ENCODE results near the gene EIF3D. TPM values are rescaled to one million over a fixed set of nuclear protein-coding genes. Genes with fewer than 3 reads are reported as not detected.

Gene EIF3D
- total RNA-seq, 1 experiment from 2014 or later, result 151 TPM

DNA sequence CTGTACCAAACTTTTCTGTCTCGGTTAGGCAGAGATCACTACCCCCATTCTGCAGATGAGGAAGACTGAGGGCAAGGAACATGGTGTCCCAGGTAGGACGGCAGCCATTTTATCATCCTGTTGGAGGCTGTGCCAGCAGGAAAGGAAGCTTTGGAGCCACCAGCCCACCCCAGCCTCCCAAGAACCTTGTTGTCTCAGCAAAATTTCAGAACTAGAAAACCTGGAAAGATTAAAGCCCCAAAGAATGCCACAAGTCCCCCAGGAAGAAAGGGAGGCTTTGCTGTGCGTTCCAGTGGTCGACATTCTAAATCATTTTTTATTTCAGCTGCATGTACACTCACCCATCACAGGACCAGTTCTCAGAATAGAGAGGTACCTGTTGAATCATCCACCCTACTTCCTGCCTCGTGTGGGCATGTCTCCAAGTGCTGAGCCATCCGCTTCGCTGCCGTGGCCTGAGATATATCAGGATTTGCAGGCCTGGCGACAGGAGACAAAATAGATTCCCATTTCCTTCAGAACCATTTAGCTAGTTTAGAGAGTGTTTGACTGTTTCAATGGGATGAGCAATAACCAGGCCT lies 13.0 kb upstream of the EIF3D start:
- Histone ChIP-seq H3K27ac (ENCODE audit: low read length) (peak overlapping the region; percentile 76), H3K4me3 (ENCODE audit: low read depth in 2 of 2, low read length in 2 of 2) (0 out of 4 replicates have a peak overlapping the region, but pooled peaks of 1 of the 2 experiments have one; percentile 10), H3K27me3 (ENCODE audit: control insufficient read depth, insufficient read depth, low read length) (no peaks in the 10 kb centered on the region), H3K36me3 (ENCODE audit: control insufficient read depth, insufficient read depth, low read length) (no peaks in the 10 kb centered on the region), H3K9me3 (ENCODE audit: control insufficient read depth, insufficient read depth, low read depth, low read length) (no peaks in the 10 kb centered on the region), H3K4me1 (ENCODE audit: control insufficient read depth, insufficient read depth, low read length) (peaks cover 26% of the 10 kb centered on the region)
- ATAC-seq, result peak; percentile 54
- intact Hi-C loops (cut with micrococcal nuclease; ENCODE audit: unreplicated experiment) (no loop called here), in situ Hi-C loops (cut with HindIII; ENCODE audit: low pct_unique_long_range_greater_than_20kb, low sequenced_read_pairs) (no loop called here)
- ChIA-PET CTCF (interaction anchor here (0.6 kb wide), 1 partner anchor 10 kb away, joined by 5 read pairs; no protein-coding TSS in a partner anchor), POLR2A (no interaction called here)
- no TSS peak for BruUV-seq (replicated peaks)
- peak; percentile 85 for DNase-seq (ENCODE audit: low read depth, low spot score)
- TF ChIP-seq, protein P1, sequence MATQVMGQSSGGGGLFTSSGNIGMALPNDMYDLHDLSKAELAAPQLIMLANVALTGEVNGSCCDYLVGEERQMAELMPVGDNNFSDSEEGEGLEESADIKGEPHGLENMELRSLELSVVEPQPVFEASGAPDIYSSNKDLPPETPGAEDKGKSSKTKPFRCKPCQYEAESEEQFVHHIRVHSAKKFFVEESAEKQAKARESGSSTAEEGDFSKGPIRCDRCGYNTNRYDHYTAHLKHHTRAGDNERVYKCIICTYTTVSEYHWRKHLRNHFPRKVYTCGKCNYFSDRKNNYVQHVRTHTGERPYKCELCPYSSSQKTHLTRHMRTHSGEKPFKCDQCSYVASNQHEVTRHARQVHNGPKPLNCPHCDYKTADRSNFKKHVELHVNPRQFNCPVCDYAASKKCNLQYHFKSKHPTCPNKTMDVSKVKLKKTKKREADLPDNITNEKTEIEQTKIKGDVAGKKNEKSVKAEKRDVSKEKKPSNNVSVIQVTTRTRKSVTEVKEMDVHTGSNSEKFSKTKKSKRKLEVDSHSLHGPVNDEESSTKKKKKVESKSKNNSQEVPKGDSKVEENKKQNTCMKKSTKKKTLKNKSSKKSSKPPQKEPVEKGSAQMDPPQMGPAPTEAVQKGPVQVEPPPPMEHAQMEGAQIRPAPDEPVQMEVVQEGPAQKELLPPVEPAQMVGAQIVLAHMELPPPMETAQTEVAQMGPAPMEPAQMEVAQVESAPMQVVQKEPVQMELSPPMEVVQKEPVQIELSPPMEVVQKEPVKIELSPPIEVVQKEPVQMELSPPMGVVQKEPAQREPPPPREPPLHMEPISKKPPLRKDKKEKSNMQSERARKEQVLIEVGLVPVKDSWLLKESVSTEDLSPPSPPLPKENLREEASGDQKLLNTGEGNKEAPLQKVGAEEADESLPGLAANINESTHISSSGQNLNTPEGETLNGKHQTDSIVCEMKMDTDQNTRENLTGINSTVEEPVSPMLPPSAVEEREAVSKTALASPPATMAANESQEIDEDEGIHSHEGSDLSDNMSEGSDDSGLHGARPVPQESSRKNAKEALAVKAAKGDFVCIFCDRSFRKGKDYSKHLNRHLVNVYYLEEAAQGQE (IDR thresholded peaks at IDR 0.05; ENCODE audit: insufficient read depth in 1 of 2, low read depth in 2 of 2, low read length in 1 of 2), result no peak
- no peak for TF ChIP-seq SIN3A (IDR thresholded peaks at IDR 0.05; ENCODE audit: borderline replicate concordance, insufficient read depth, low read depth, low read length)
- no peak for TF ChIP-seq POLR2AphosphoS5 (IDR thresholded peaks at IDR 0.05; ENCODE audit: low read depth, low read length)
- TF ChIP-seq, protein P2, sequence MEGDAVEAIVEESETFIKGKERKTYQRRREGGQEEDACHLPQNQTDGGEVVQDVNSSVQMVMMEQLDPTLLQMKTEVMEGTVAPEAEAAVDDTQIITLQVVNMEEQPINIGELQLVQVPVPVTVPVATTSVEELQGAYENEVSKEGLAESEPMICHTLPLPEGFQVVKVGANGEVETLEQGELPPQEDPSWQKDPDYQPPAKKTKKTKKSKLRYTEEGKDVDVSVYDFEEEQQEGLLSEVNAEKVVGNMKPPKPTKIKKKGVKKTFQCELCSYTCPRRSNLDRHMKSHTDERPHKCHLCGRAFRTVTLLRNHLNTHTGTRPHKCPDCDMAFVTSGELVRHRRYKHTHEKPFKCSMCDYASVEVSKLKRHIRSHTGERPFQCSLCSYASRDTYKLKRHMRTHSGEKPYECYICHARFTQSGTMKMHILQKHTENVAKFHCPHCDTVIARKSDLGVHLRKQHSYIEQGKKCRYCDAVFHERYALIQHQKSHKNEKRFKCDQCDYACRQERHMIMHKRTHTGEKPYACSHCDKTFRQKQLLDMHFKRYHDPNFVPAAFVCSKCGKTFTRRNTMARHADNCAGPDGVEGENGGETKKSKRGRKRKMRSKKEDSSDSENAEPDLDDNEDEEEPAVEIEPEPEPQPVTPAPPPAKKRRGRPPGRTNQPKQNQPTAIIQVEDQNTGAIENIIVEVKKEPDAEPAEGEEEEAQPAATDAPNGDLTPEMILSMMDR (IDR thresholded peaks at IDR 0.05), result no peak
- no peak for TF ChIP-seq TCF7L2 (IDR thresholded peaks at IDR 0.05; ENCODE audit: low read depth, low read length)

DNA sequence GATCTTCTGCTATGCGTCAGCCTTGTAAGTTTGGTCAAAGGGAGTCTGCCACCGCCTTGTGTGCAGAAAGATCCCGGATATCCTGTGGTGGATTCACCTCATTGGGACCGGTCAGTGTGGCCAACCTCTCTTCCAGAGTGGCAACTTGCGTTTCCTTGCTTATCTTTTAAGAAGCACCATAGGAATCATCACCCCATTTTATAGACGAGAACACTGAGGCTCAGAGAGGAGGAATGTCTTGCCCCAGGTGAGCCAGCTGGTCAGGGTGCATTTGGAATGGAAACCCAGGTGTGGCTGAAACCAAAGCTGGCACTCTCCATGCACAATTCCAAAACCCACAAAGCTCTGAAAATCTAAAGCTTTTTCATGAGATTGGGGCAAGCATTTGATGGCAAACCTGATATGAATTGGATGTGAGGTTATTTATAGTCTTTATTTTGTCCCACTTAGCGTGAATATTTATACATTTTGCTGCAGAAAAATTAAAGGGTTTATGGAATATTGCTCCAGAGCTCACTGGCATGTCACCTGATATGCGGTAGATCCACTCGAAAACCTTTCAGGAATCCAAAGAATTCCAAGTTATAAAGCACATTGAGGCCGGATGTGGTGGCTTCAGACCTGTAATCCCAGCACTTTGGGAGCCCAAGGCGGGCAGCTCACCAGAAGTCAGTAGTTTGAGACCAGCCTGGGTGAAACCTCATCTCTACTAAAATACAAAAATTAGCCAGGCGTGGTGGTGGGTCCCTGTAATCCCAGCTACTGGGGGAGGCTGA lies 12.1 kb upstream of the EIF3D start:
- intact Hi-C loops (cut with micrococcal nuclease; ENCODE audit: unreplicated experiment), result no loop called here
- POLR2A ChIA-PET, result no interaction called here
- in situ Hi-C loops (cut with HindIII; ENCODE audit: low pct_unique_long_range_greater_than_20kb, low sequenced_read_pairs), result no loop called here

More for the DNA sequence above, 12.1 kb upstream of the EIF3D start:
- DNase-seq (ENCODE audit: low read depth, low spot score) (no peak), ATAC-seq (no peak)
- CTCF ChIA-PET, result no interaction called here
- BruUV-seq (replicated peaks), result no TSS peak
- H3K4me1 ChIP-seq (ENCODE audit: control insufficient read depth, insufficient read depth, low read length), result peaks cover 20% of the 10 kb centered on the region
- H3K36me3 ChIP-seq (ENCODE audit: control insufficient read depth, insufficient read depth, low read length), result no peaks in the 10 kb centered on the region
- no peaks in the 10 kb centered on the region for H3K27me3 ChIP-seq (ENCODE audit: control insufficient read depth, insufficient read depth, low read length)
- no peak overlapping the region for H3K4me3 ChIP-seq (ENCODE audit: low read depth in 2 of 2, low read length in 2 of 2)
- no peak for TF ChIP-seq SIN3A (IDR thresholded peaks at IDR 0.05; ENCODE audit: borderline replicate concordance, insufficient read depth, low read depth, low read length)
- TF ChIP-seq, protein P1 (IDR thresholded peaks at IDR 0.05; ENCODE audit: insufficient read depth in 1 of 2, low read depth in 2 of 2, low read length in 1 of 2), result no peak
- TF ChIP-seq, protein P2 (IDR thresholded peaks at IDR 0.05), result no peak
- TF ChIP-seq TCF7L2 (IDR thresholded peaks at IDR 0.05; ENCODE audit: low read depth, low read length), result no peak
- TF ChIP-seq POLR2AphosphoS5 (IDR thresholded peaks at IDR 0.05; ENCODE audit: low read depth, low read length), result no peak
- H3K9me3 ChIP-seq (ENCODE audit: control insufficient read depth, insufficient read depth, low read depth, low read length), result no peaks in the 10 kb centered on the region
- peak overlapping the region; percentile 76 for H3K27ac ChIP-seq (ENCODE audit: low read length)

Measured in Panc1 (cell line).